Kidney epithelial cell (primary cell): ENCODE measurements around the gene FOXD2. TPM values are rescaled to one million over a fixed set of nuclear protein-coding genes. Genes with fewer than 3 reads are reported as not detected.

Source experiments
- DNase-seq: peaks from one replicate; pipeline ENCODE4 v3.0.0-alpha.2; 2010; ENCODE audit warnings: low read depth
- H3K27me3 ChIP-seq: 2 replicates; pipeline ENCODE4 v1.6.0; 2011; ENCODE audit warnings: low read length; ENCODE audit not compliant: control insufficient read depth, insufficient read depth
- H3K36me3 ChIP-seq: 2 replicates; pipeline ENCODE4 v1.5.1; 2011; ENCODE audit warnings: low read length; ENCODE audit not compliant: control insufficient read depth, insufficient read depth
- H3K4me3 ChIP-seq: 2 replicates; pipeline ENCODE4 v1.5.1; 2011; ENCODE audit warnings: low read depth, mild to moderate bottlenecking, control low read depth, low read length
- total RNA-seq: library from RNA; depleted of rRNA; stranded (reverse); fragments of >200 nt; gene quantifications from 2 replicates; pipeline ENCODE4 v1.2.3, GENCODE V29; 2015
- TF ChIP-seq, protein P1 (sequence below): IDR thresholded peaks from 2 replicates; pipeline ENCODE4 v1.5.1; 2011; ENCODE audit warnings: mild to moderate bottlenecking, moderate library complexity, low read length, control low read depth, inconsistent platforms; ENCODE audit not compliant: insufficient read depth, poor library complexity, severe bottlenecking

The FOXD2 gene
- total RNA-seq, 1 donor from 2014 or later, result 0.21 TPM

DNA sequence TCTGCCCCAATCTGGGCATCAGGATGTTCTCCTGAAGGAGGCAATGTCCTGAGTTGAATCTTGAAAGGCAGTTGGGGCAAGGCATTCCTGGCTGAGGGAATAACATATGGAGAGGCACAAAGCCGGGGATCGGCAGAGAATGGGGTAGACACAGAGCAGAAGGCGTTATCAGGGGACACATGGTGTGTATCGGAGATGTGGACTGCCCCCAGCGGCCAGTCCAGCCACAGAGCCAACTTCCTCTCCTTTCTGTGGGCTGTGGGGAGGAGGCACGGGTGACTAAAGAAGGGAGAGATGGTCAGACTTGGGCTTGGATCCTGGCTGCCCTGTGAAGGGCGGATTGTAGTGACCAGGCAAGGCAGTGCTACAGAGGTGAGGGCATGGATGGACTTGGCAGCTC, 32.1 kb downstream of the FOXD2 start:
- DNase-seq, result no peak
- H3K4me3 ChIP-seq, result no peak overlapping the region
- no peaks in the 10 kb centered on the region for H3K36me3 ChIP-seq
- TF ChIP-seq, protein P1, sequence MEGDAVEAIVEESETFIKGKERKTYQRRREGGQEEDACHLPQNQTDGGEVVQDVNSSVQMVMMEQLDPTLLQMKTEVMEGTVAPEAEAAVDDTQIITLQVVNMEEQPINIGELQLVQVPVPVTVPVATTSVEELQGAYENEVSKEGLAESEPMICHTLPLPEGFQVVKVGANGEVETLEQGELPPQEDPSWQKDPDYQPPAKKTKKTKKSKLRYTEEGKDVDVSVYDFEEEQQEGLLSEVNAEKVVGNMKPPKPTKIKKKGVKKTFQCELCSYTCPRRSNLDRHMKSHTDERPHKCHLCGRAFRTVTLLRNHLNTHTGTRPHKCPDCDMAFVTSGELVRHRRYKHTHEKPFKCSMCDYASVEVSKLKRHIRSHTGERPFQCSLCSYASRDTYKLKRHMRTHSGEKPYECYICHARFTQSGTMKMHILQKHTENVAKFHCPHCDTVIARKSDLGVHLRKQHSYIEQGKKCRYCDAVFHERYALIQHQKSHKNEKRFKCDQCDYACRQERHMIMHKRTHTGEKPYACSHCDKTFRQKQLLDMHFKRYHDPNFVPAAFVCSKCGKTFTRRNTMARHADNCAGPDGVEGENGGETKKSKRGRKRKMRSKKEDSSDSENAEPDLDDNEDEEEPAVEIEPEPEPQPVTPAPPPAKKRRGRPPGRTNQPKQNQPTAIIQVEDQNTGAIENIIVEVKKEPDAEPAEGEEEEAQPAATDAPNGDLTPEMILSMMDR, result no peak
- H3K27me3 ChIP-seq, result peaks cover 7% of the 10 kb centered on the region

DNA sequence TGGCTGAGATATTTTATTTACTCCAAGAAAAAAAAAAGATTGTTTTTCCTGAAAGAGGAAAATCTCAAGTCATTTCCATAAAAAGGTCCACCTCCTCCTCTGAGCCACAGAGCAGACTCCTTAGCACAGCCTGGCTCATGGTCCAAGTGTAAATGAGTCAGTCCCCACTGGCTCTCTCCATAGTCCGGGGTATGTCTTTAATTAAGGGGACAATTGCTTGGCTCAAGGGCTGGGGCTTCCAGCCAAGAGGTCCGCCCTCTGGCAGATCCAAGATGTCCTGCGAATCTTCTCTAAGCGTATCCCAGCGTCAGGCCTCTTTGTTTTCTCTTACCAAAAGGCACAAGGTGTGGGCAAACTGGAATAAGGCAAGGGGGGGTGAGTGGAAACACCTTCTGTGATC, 33.3 kb downstream of the FOXD2 start:
- no peak for DNase-seq
- Histone ChIP-seq H3K4me3 (no peak overlapping the region), H3K36me3 (no peaks in the 10 kb centered on the region), H3K27me3 (peaks cover 4% of the 10 kb centered on the region)
- TF ChIP-seq, protein P1, result no peak

GRCh38 chr1:47474278-47475193, 36.7 kb downstream of the FOXD2 start:
- TF ChIP-seq, protein P1, result no peak
- no peak for DNase-seq
- no peak overlapping the region for H3K4me3 ChIP-seq
- H3K36me3 ChIP-seq, result no peaks in the 10 kb centered on the region
- H3K27me3 ChIP-seq, result peaks cover 9% of the 10 kb centered on the region

DNA sequence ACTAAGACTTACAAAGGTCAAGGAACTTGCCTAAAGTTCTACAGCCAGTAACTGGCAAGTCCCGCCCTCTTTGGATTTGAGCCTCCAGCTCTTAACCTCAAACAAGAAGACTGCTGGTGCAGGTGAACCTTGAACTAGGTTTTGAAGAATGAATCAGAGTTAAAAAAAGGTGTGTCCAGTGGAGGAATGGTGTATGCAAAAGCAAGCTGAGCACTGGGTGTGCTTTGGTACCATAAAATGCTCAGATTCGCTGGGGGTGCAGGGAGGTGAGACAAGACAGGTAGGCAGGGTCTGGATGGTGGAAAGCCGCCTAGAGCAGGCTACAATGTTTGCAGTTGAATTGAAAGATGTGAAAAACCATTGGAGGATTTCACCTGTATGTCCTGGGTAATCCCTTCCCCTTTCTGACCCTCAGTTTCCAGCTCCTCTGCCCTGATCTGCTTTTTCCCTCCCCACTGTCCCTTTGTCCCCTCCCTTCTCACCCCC, 39.8 kb downstream of the FOXD2 start:
- no peaks in the 10 kb centered on the region for H3K36me3 ChIP-seq
- DNase-seq, result no peak
- H3K27me3 ChIP-seq, result peaks cover 14% of the 10 kb centered on the region
- H3K4me3 ChIP-seq, result no peak overlapping the region
- TF ChIP-seq, protein P1, result no peak

DNA sequence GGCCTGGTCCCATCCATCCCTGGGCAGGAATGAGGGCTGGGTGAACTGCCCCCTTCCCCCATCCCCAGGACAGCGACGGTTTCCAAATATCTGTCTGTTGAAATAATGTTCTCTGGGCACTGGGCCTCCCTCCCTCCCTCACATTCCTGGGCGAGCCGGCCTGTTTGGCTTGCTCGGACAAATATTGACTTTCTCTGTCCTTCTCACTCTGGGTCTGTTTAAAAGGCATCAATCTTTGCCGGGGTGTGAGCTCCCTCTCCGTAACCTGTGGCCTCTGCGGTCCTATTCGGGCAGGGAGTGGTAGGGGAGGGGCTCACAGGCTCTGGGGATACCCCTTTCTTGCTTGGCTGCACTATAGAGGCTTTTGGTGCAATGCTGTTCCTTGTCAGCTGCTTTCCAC, 40.2 kb downstream of the FOXD2 start:
- H3K4me3 ChIP-seq, result no peak overlapping the region
- TF ChIP-seq, protein P1, result no peak
- DNase-seq, result no peak
- no peaks in the 10 kb centered on the region for H3K36me3 ChIP-seq
- peaks cover 14% of the 10 kb centered on the region for H3K27me3 ChIP-seq
